Fibroblast of upper back skin (primary cell): ENCODE data around the gene TMEM184C.

ENCODE experiments used
- DNase-seq: peaks from one replicate; pipeline ENCODE4 v3.0.0-alpha.2; 2013

The TMEM184C gene

GRCh38 chr4:147605499-147605898, 11.7 kb upstream of the TMEM184C start:
- DNase-seq, result no peak

GRCh38 chr4:147607471-147607870, 9.7 kb upstream of the TMEM184C start:
- DNase-seq, result no peak

DNA sequence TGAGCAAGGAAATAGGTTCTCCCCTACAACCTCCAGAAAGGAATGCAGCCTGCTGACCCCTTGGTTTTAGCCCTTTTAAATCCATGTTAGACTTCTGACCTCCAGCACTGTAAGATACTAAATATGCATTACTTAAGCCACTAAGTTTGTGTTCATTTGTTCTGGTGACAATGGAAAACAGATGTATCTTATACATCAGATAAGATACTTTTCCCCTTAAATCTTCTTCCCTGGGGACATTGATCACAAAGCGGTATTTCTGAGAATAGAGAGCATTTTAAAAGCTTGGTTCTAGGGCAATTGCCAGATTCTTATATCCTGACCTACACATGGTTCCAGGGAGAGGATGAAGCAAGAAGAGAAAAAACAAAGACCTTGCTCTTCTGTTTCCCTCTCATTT, 6.5 kb upstream of the TMEM184C start:
- peak; percentile 70 for DNase-seq

- no peak for DNase-seq
Observed at GRCh38 chr4:147616849-147617172, 386 bp upstream of the TMEM184C start.

DNA sequence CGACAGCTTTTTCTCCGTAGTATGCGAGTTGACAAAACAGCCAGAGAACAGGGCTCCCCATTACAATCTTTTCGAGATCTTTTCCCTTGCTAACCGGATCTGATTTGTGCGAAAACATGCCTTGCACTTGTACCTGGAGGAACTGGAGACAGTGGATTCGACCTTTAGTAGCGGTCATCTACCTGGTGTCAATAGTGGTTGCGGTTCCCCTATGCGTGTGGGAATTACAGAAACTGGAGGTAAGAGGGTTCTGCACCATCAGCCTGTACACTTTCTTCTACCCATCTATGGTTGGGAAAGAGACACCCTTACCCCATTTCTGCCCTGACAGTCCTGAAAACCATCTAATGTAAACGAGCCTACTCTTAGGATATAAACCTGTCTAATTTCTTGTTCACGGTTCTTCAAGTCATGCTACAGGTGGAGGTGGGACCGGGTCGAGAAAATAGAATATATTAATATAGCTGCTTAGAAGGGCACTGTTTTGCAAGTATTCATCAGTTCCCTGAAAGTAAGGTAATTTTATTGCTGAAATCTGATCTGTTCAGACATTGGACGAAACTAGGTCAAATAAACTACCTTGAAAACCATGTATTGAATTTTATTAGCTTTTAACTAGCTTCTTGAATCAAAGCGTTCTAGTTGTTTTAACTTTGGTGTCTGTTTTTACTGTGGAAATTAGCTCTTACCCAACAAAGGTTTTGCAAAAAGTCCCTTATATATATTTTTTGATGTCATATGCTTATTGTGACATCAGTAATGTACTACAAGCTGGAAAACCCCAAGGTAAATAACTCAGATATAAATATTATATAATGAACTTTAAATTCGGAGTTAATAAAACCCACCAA, 869 bp downstream of the TMEM184C start:
- DNase-seq, result no peak

DNA sequence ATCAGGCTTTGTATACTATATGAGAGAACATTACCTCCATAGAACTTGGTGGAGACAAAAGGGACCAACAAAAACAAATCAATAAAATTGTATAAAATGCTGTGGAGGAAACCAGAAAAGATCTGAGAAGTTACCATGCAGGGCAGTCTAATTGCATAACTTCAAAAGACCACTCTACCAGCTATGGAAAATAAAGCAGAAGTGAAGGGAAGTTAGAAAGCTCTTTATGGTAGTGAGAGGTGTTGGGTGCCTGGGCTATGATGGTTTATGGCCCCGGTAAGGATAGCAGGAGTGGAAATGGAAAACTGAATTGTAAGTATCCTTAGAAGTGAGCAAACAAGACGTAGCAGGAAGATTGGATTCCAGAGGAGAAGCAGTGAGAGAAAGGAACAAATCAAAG, 3.1 kb downstream of the TMEM184C start:
- no peak for DNase-seq

DNA sequence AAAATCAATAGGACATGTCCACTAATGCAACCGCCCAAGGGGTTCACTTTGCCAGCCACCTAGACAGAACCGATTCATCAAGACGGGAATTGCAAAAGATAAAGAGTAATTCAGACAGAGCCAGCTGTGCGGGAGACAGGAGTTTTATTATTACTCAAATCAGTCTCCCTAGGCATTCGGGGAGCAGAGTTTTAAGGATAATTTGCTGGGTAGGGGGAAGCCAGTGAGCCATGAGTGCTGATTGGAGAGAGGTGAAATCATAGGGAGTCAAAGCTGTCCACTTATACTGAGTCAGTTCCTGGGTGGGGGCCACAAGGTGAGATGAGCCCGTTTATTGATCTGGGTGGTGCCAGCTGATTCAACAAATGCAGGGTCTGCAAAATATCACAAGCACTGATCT, 8.5 kb downstream of the TMEM184C start:
- no peak for DNase-seq

DNA sequence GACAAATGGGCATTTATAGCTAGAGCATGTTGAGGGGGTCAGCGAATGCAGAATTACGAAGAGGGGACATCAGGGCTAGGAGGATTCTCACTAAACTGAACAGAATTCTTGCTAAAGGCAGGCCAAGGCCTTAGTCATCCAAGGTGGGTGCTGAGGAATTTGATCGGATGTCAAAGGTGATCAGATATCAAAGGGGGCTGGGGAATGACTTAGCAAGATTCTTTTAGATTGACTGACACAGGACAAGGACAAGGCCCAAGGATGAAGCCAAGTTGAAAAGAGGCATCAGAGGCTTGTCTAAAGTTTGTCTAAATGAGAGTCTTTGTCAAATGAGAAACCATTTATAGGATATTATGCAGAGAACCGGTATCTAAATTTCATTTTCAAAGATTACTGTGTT, 9.7 kb downstream of the TMEM184C start:
- no peak for DNase-seq

- no peak for DNase-seq
Observed at GRCh38 chr4:147628415-147628814, 11.2 kb downstream of the TMEM184C start.

- no peak for DNase-seq
Observed at GRCh38 chr4:147629783-147630730, 12.9 kb downstream of the TMEM184C start.

DNA sequence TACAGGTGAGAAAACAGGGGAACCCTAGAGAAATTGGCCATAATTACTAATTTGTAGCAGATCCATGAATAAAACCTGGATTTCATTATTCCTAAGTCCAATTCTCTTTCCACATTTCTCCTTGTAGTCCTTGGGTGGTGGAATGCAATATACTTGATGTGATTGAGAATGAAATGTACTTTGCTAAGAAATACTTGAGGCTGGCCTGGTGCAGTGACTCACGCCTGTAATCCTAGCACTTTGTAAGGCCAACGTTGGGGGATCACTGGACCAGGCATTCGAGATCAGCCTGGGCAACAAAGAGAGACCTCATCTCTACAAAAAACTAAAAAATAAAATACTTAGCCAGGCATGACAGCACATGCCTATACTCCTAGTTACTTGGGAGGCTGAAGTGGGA, 15.9 kb downstream of the TMEM184C start:
- peak; percentile 25 for DNase-seq

GRCh38 chr4:147633643-147634042, 16.4 kb downstream of the TMEM184C start:
- DNase-seq, result no peak

DNA sequence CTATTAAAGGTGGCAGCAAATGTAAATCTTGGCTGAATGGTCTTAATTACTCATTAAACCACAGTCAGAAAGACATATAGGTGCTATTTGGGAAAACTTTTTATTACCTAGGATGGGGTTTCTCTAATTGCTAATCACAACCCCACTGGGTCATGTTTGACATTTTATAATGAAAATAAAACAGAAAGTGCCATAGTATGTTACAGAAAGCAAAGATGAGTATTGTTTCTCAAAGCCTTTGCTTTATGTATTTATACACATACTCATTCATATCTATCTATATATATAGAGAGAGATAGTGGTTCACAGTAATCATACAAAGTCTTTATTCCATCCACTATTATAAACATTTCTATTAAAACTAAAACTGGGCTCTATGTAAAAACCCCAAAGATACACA, 18.2 kb downstream of the TMEM184C start:
- DNase-seq, result no peak

GRCh38 chr4:147638365-147638764, 21.2 kb downstream of the TMEM184C start:
- no peak for DNase-seq

- DNase-seq, result peak; percentile 18
Observed at GRCh38 chr4:147638942-147639341, 21.7 kb downstream of the TMEM184C start.

GRCh38 chr4:147639388-147639787, 22.2 kb downstream of the TMEM184C start:
- peak; percentile 25 for DNase-seq

GRCh38 chr4:147640331-147640730, 23.1 kb downstream of the TMEM184C start:
- DNase-seq, result peak; percentile 14

DNA sequence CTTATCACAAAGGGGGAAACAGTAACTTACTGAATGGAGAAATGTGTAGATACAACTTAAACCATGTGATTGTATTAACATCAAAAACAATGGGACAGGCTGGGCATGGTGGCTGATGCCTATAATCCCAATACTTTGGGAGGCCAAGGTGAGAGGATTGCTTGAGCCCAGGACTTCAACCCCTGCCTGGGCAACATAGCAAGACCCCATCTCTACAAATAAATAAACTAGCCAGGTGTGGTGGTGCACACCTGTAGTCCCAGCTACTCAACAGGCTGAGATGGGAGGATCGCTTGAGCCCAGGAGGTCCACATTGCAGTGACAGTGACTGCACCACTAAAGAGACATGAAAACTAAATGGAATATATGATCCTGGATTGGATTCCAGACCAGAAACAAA, 26.4 kb downstream of the TMEM184C start:
- DNase-seq, result no peak

DNA sequence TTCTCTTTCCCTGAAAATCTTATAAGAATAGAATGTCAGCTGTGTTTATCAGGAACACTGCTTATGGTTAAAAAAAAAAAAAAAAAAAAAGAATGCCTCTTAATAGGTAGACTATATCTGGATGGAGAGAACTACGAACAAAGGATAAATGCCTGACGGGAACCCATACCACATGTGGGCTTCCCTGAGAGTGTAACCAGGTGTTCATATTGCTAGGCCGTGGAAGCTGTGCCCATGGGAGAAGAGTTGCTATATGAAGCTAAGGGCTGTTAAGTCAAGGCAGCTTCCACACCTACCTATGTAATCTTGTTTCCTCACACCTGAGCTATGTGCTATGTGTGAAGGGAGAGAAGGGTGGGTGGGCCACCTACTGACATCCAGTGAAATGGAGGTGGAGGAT, 27.3 kb downstream of the TMEM184C start:
- DNase-seq, result no peak

DNA sequence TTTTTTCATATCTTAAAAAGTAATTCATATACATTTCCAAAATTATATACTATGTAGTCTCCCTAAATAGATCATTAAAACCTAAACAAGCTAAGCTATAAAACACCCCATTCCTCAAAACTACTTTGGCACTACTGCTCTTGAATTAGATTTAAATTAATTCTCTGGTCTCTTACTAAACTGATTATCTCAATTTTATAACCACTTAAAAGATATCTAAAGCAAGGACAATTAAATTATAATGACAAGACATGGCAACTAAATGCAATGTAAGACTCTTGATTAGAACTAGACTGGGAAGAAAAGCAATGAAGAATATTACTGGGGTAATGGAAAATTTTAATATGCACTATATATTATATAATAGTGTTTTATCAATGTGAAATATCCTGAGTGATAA, 27.9 kb downstream of the TMEM184C start:
- no peak for DNase-seq

- no peak for DNase-seq
Observed at GRCh38 chr4:147648656-147649055, 31.5 kb downstream of the TMEM184C start.

GRCh38 chr4:147651563-147651962, 34.4 kb downstream of the TMEM184C start:
- no peak for DNase-seq

- no peak for DNase-seq
Observed at GRCh38 chr4:147655639-147656038, 38.4 kb downstream of the TMEM184C start.

GRCh38 chr4:147658501-147658900, 41.3 kb downstream of the TMEM184C start:
- no peak for DNase-seq
